HG03039 (cell line): Measurements from ENCODE around the gene PYCARD.
"Not testable (repeated sequence)": the region's sequence is repeated elsewhere in the genome, so short reads cannot be mapped to it uniquely, and the experiment has no call there.

Experiments
- ATAC-seq: cut with Tn5 transposase; IDR thresholded peaks from one replicate; pipeline ENCODE4 v1.9.1; 2021; ENCODE audit warnings: mild to moderate bottlenecking, moderate library complexity; ENCODE audit not compliant: unreplicated experiment

Gene PYCARD

DNA sequence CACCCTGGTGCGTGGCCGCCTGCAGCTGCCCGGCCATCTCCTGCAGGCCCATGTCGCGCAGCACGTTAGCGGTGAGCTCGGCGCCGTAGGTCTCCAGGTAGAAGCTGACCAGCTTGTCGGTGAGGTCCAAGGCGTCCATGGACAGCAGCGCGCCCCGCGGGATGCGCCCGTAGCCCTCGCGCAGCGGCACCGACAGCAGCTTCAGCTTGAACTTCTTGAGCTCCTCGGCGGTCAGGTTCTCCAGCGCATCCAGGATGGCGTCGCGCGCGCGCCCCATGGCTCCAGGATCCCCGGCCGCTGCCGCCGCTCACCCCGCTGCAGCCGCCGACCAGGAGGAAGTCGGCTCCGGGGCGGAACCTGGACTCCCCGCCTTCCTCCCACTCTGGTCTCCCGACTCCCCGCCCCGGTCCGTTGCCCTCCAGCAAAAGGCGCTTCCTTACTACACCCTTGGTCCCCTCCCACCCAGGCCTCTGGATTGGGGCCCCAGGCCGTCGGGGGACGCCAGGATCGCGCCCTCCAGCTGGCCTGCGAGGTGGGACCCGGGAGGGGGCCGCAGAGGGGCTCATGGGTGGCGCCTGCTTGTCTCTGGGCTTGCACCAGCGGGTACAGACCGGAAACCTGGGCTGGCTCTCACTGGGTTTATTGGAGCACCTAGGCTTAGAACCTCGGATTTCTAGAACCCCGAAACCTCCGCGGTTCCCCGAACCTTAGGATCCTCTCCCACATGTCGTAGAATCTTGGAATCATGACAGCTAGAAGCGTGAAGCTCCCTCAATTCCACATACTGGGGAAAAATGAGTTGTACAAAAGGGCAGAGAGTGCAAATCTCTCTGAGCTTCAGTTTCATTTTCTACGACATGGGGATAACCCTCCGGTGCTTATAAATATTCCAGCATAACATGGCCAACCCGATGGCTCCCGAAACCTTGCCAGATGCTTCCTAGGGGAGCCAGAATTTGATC, at the start of gene PYCARD:
Gene PYCARD (minus strand): TSS at position 347 of the 962 bp plus-strand sequence. CDS start 70 bp downstream, at position 277.
- no peak for ATAC-seq

DNA sequence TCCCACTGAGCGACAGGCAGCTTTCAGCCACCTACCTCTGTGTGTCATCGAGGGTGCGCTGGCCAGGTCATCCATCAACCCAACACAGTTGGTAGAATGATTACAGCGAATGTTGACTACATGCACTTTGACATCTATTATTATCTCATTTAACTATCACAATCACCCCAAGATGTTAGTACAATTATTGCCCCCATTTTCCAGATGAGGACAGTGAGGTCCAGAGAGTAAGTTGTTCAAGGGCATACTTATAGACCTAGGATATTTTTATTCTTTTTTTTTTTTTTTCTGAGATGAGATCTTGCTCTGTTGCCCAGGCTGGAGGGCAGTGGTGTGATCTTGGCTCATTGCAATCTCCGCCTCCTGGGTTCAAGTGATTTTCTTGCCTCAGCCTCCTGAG, 48.9 kb upstream of the PYCARD start:
- ATAC-seq: no peak

DNA sequence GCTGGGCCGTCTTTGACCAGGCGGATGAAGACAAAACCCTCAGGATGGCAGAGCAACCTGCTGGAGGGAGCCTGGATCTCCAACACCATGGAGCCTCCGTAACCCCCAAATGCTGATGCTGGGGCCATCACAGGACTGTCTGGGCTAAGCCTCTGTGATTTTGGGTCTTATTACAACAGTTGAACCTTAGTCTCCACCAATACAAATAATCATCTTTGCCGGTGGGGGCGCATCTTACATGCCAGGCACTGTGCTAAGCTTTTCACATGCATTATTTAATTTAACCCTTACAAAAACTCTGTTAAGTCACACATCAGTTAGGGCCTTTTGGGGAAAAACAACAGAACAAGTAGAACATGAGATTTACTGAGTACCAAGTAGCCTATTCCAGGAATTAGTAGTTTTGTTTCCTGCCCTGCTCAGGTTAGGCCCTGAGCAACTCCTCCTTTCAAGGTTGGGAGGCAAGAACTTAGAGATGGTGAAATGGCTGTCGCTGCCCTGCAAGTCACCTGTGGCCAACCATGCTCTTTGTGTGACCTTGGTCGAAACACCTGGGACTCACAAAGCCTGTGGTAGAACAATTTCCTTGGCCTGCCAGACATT, 48.3 kb upstream of the PYCARD start:
- ATAC-seq: no peak

DNA sequence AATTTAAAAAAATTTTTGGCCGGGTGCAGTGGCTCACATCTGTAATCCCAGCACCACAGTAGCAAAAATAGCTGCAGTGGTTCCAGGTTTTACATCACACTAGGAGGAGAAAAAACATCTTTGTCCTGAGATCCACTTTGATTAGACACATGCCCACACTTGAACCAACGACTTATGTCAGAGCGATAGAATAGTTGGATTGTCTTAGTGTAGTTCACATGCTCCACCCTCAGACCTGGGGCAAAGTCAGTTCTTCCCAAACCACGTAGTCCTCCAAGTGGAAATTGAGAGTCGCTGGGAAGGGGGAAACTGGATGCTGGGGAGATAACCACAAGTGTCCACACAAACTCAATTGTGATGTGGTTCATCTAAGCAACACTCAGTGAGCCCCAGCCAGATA, 45.8 kb upstream of the PYCARD start:
- ATAC-seq: no peak

DNA sequence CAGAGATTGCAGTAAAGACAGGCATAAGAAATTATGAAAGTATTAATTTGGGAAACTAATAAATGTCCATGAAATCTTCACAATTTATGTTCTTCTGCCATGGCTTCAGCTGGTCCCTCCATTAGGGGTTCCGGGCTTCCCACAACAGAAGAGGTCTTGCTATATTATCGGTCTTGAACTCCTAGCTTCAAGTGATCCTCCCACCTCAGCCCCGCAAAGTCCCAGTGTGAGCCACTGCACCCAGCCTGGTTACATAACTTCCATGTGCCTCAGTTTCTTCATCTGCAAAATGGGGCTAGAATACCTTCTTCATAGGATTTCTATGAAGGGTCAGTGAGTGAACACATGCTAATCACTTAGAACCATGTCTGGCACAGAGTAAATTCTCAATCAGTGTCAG, 43.7 kb upstream of the PYCARD start:
- ATAC-seq: no peak

DNA sequence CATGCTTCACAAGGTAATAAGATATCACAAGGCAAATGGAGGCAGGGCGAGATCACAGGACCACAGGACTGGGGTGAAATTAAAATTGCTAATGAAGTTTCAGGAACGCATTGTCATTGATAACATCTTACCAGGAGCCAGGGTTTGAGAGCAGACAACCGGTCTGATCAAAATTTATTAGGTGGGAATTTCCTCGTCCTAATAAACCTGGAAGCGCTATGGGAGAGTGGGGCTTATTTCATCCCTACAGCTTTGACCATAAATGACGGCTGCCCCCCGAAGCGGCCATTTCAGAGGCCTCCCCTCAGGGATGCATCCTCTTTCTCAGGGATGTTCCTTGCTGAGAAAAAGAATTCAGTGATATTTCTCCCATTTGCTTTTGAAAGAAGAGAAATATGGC, 43.0 kb upstream of the PYCARD start:
- ATAC-seq: not testable (repeated sequence)

DNA sequence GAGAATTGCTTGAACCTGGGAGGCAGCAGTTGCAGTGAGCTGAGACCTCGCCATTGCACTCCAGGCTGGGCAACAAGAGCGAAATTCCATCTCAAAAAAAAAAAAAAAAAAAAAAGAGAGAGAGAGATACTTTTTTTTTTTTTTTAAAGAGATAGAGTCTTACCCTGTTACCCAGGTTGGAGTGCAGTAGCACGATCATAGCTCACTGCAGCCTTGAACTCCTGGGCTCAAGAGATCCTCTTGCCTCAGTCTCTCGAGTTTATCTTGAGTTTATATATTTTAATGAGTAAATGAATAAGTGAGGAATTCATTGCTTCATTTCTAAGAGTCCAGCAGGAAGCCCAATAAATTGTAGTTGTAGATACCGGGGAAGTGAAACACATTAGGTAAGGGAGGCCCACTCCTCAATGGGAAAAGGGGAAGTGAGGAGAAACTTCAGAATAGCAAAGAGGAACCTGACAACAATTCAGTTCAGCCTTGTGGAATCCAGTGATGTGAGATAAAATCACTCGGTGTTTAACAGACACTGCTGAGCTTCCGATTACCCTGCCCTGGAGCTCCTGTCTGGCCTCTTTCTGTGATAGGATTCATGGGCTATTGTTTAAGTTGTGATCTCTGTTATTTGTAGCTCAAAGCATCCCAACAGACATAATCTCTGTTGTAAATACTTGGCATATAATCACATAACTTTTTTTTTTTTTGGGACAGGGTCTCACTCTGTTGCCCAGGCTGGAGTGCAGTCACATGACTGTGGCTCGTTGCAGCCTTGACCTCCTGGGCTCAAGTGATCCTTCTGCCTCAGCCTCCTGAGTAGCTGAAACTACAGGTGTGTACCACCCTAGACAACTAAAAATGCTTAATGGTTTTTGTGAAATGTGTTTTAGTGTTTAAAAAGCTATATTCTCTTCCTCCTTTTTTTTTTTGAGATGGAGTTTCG, 41.4 kb upstream of the PYCARD start:
- ATAC-seq: no peak

- no peak for ATAC-seq
Measured at GRCh38 chr16:31242206-31242605, 39.6 kb upstream of the PYCARD start.

DNA sequence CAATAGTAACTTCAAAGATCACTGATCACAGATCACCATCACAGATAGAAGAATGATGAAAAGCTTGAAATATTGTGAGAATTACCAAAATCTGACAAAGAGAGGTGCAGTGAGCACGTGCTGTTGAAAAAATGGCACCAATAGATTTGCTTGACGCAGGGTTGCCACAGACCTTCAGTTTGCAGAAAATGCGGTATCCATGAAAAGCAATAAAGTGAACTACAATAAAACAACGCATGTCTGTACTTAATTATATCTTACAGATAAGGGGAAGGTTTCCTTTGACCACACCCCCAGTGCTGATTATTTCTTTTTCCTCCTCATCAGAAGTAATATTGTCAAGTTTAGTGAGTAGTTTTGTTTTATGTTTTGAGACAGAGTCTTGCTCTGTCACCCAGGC, 35.5 kb upstream of the PYCARD start:
- no peak for ATAC-seq

GRCh38 chr16:31229501-31229900, 26.9 kb upstream of the PYCARD start:
- ATAC-seq: no peak

- no peak for ATAC-seq
Measured at GRCh38 chr16:31228206-31228605, 25.6 kb upstream of the PYCARD start.

DNA sequence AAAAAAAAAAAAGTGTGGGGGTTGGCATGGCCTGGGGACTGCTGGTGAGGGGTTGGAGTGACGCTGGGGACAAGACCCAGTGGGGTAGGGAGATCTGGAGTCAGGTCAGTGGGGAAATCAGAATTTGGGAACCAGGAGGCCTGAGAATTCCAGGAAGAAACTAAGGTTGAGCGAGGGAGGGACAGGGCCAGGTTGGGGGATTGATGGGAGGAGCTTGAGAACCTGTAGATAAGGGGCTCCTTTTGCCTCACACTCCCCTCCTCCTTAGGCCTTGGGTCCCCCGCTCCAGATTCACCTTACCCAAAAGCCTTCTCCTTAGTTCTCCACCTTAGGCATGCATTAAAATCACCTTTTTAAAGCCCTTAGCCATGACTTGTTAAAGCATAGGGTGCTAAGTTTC, 22.6 kb upstream of the PYCARD start:
- ATAC-seq: no peak

GRCh38 chr16:31224092-31224955, 21.8 kb upstream of the PYCARD start:
- no peak for ATAC-seq

DNA sequence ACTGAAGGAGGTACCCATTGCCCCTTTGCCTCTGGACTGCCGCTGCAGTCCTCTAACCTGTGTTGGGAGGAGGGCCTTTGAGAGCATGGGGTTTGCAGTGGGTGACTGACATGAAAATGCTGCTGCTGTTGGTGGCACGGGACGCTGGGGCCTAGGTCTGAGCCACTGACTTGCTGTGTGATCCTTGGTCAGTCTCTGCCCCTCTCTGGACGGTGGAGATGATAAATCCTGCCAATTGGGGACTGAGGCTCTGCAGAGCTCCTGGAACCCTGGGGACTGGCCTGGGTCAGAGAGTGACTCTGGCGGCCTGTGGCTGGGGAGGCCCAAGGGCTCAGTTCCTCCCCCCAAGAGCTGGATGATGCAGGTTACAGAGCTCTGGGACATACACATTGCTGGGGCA, 20.5 kb upstream of the PYCARD start:
- no peak for ATAC-seq

DNA sequence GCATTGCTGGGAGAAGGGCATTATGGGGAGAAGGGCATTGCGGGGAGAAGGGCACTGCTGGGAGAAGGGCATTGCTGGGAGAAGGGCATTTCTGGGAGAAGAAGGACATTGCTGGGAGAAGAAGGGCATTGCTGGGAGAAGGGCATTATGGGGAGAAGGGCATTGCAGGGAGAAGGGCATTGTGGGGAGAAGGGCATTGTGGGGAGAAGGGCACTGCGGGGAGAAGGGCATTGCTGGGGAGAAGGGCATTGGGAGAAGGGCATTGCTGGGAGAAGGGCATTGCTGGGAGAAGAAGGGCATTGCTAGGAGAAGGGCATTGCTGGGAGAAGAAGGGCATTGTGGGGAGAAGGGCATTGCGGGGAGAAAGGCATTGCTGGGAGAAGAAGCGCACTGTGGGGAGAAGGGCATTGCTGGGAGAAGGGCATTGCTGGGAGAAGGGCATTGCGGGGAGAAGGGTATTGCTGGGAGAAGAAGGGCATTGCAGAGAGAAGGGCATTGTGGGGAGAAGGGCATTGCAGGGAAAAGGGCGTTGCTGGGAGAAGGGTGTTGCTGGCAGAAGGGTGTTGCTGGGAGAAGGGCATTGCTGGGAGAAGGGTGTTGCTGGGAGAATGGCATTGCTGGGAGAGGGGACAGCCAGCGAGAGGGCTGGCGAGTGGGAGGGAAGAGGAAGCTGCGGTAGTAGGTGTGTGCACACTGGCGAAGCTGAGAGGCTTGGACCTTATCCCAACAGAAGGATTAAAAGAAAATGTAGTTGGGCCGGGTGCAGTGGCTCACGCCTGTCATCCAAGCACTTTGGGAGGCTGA, 19.0 kb upstream of the PYCARD start:
- no peak for ATAC-seq

- ATAC-seq: no peak
Measured at GRCh38 chr16:31219154-31219741, 16.7 kb upstream of the PYCARD start.

- no peak for ATAC-seq
Measured at GRCh38 chr16:31217136-31217530, 14.6 kb upstream of the PYCARD start.

GRCh38 chr16:31216422-31217135, 14.0 kb upstream of the PYCARD start, which contains the start of gene PYDC1:
Gene PYDC1 (minus strand): TSS chr16:31217135. CDS start chr16:31217028, 107 bp downstream.
- no peak for ATAC-seq
